Erythroblast (primary cell): ENCODE data around the gene CEP104.

ENCODE experiments used
- GATA1 ChIP-seq: IDR thresholded peaks from 2 replicates; pipeline ENCODE4 v1.6.1; 2011; ENCODE audit warnings: low read depth, mild to moderate bottlenecking, control low read depth, low read length, moderate library complexity
- POLR2A ChIP-seq: IDR thresholded peaks from 2 replicates; pipeline ENCODE4 v1.6.1; 2011; ENCODE audit warnings: mild to moderate bottlenecking, low read length

GRCh38 chr1:3857791-3858129 lies 749 bp upstream of the CEP104 start:
- no peak for TF ChIP-seq POLR2A
- TF ChIP-seq GATA1 = no peak
